GM18870 (cell line): ENCODE results near the gene NDFIP1.

Experiments used
- ATAC-seq: cut with Tn5 transposase; IDR thresholded peaks from one replicate; pipeline ENCODE4 v1.9.1; 2021; ENCODE audit warnings: moderate library complexity; ENCODE audit not compliant: unreplicated experiment

Gene NDFIP1

GRCh38 chr5:142117579-142118151, 9.1 kb downstream of the NDFIP1 start:
- no peak for ATAC-seq

GRCh38 chr5:142118155-142118686, 9.6 kb downstream of the NDFIP1 start:
- no peak for ATAC-seq

GRCh38 chr5:142119051-142119625, 10.6 kb downstream of the NDFIP1 start:
- ATAC-seq = no peak

- ATAC-seq = no peak
These were observed 11.8 kb downstream of the NDFIP1 start for GRCh38 chr5:142120247-142120935.

- ATAC-seq = no peak
These were observed 13.5 kb downstream of the NDFIP1 start for GRCh38 chr5:142122121-142122520.

GRCh38 chr5:142125378-142125777, 16.8 kb downstream of the NDFIP1 start:
- ATAC-seq = no peak

- no peak for ATAC-seq
These were observed 17.4 kb downstream of the NDFIP1 start for GRCh38 chr5:142125963-142126362.

GRCh38 chr5:142128675-142129208, 20.2 kb downstream of the NDFIP1 start:
- no peak for ATAC-seq

GRCh38 chr5:142129446-142130066, 21.0 kb downstream of the NDFIP1 start:
- no peak for ATAC-seq

- no peak for ATAC-seq
These were observed 22.8 kb downstream of the NDFIP1 start for GRCh38 chr5:142131394-142131793.

- no peak for ATAC-seq
These were observed 24.3 kb downstream of the NDFIP1 start for GRCh38 chr5:142132916-142133315.

- no peak for ATAC-seq
These were observed 25.0 kb downstream of the NDFIP1 start for GRCh38 chr5:142133330-142134206.

- no peak for ATAC-seq
These were observed 25.9 kb downstream of the NDFIP1 start for GRCh38 chr5:142134331-142135010.

- ATAC-seq = no peak
These were observed 32.9 kb downstream of the NDFIP1 start for GRCh38 chr5:142141463-142141862.

- no peak for ATAC-seq
These were observed 35.3 kb downstream of the NDFIP1 start for GRCh38 chr5:142143878-142144277.

- ATAC-seq = peak; percentile 68
These were observed 36.7 kb downstream of the NDFIP1 start for GRCh38 chr5:142145106-142145900.

- no peak for ATAC-seq
These were observed 40.8 kb downstream of the NDFIP1 start for GRCh38 chr5:142149363-142149762.

- no peak for ATAC-seq
These were observed 41.9 kb downstream of the NDFIP1 start for GRCh38 chr5:142150431-142150830.
